Inflammatory macrophage treated with lipopolysaccharide for 1 hour (primary cell): ENCODE data around the gene SV2C.
"Not testable (repeated sequence)": the region's sequence is repeated elsewhere in the genome, so short reads cannot be mapped to it uniquely, and the experiment has no call there.

Source experiments
- DNase-seq, 2 donors: peaks; one replicate each; pipeline ENCODE4 v3.0.0-alpha.2; 2020 to 2022

SV2C gene

DNA sequence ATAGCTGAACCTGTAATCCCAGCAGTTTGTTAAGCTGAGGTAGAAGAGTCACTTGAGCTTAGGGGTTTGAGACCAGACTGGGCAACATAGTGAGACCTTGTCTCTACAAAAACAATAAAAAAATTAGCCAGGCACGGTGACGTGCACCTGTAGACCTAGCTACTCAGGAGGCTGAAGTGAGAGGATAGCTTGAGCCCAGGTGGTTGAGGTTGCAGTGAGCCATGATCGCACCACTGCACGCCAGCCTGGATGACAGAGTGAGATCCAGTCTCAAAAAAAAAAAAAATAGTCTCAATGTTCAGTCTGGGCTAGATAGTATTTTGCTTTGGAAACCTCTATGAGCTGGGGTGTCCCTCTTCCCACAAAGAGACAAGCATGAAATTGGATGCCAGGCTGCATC, 268.0 kb downstream of the SV2C start:
- no peak for DNase-seq

DNA sequence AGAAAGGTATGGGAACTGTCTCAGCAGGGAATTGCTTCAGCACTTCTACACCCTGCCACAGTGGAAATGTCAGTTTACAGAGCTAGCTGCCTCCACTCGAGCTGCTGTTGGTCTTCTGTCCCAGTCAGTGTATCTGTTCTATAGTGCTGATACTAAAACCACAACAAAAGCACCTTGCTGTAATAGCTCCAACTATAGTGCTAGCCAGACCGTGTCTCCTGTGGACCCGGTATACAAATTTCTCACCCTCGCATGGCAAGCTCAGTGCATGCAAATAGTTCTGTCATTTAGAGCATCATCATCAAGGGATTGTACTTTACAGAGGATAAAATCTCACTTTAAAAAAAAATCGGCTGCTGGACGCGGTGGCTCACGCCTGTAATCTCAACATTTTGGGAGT, 268.4 kb downstream of the SV2C start:
- no peak for DNase-seq

- no peak for DNase-seq
These were observed 273.7 kb downstream of the SV2C start for GRCh38 chr5:76356887-76357286.

DNA sequence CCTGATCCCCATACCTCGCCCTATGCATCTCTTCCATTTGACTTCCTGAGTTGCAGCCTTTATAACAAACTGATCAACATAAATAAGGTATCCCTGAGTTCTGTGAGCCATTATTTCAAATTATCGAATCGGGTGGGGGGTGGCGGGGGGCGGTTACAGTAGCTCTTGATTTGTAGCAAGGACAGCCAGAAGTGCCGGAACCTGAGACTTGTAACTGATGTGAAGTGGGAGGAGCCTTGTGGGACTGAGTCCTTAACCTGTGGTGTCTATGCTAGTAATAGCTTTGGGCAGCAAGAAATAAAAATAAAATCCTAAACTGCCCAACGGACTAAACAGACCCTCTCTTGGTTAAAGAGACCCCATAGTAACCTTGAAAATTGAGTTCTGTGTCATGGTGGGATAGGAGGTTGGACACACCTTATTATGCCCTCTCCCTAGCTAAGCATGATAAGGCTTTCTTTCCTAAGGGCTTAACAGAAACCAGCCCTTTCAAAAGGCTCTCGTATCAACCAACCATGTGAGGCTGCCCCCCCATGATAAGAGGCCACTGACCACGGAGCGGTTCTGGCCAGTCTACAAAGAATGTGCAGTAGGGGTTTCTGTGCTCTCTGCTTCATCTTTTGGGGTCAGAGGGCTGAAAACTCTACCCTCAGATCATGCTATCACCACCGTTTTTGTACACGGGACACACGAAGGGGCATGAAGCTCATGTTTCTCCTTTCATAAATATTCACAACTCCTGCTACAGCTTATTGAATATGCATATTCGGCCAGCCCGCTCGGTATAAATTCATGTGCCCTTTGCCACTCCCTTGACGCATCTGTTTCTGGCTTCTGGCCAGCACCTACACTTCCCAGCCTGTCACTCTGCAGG, 280.4 kb downstream of the SV2C start:
- peak in 1 of 2 donors; percentile 17 for DNase-seq

- DNase-seq, result no peak
These were observed 281.0 kb downstream of the SV2C start for GRCh38 chr5:76364226-76364589.

GRCh38 chr5:76365561-76365960, 282.4 kb downstream of the SV2C start:
- DNase-seq, result peak; percentile 30 to 42

- DNase-seq, result no peak
These were observed 283.4 kb downstream of the SV2C start for GRCh38 chr5:76366596-76366995.

DNA sequence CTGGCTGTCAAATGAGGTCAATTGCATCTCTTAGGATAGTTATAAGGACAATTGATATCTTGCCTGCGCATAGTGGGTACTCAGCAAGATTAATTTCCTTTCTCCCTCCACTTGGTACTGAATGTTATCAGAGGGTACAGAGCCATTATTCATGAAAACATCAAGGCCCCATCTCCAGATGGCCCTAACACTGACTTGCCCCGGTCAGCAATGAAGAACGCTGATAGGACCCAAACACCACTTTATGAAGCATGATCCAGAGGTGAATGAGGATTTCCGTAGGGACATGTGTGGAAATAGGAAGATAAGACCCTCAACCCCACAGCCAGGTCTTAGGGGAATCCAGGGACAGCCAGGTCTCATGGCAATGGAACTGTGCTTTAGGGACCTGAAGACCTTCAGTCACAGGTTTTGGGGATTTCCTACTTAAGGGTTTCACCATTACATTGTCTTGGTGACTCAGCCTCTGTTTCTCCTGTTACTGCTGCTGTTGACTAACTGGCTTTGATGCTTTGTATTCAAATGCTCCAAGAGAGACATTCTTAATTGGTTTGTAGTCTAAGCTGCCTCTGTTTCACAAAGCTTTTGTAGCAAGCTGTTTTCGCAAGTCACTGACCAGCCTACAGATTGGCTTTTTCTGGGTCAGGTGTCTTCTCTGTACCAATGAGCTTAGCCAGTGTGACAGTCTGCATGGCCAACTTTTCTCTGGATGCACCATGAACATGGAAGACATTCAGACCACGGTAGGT, 284.6 kb downstream of the SV2C start:
- peak; percentile 64 to 89 for DNase-seq

GRCh38 chr5:76368941-76369340, 285.8 kb downstream of the SV2C start:
- no peak for DNase-seq

DNA sequence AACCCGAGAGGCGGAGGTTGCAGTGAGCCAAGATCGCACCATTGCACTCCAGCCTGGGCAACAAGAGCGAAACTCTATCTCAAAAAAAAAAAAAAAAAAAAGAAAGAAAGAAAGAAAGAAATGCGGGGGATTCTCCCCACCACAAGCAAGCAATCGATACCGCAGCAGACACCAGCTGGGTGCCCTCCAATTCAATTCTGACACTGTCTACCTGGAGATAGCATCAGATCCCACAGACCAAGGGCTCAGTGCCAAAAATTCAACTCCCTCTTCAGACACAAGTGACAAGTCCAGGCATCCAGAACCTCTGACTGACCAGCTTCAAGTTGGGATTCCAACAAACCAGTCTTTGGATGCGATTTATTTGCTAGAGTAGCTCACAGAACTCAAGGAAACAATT, 286.5 kb downstream of the SV2C start:
- DNase-seq, result not testable (repeated sequence)

GRCh38 chr5:76371960-76372322, 288.8 kb downstream of the SV2C start:
- no peak for DNase-seq

- peak; percentile 45 to 65 for DNase-seq
These were observed 289.3 kb downstream of the SV2C start for GRCh38 chr5:76372323-76373054.

GRCh38 chr5:76376148-76376865, 293.1 kb downstream of the SV2C start:
- no peak for DNase-seq

GRCh38 chr5:76376866-76377230, 293.7 kb downstream of the SV2C start:
- DNase-seq, result no peak

DNA sequence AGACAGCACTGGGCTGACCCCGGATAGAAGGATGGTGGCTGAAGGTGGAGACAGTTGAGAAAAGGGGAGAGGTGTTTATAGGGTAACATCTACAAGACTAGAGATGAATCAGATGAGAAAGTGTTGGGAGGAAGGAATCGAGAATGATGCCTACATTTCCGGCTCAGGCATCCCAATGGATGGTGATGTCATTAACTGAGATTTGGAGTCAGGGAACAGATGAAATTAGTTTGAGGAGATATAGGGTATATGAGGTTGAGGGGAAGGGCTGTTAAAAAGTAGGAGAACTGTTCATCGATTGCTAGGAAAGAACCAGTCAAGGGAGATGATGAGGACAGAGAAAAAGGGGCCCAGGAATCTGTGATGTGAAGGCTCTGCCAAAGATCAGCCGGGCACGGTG, 295.2 kb downstream of the SV2C start:
- no peak for DNase-seq

DNA sequence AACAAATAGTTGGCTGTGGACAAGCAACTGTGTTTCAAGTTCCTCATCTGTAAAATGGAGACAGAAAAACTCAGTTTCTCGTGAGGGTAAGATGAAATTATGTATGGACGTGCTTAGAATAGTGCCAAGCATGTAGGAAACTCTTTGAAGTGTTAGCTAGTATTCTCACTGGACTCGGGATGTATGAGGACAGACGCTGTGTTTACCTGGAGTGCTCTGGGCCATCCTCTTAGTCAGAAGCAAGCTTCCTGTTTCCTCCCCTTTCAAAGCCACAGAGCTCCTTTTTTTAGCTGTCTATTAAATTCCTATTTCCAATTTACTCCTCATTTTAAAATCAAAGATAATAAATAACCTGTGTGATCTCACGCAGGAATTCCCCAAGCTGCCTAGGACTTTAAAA, 296.1 kb downstream of the SV2C start:
- no peak for DNase-seq

- DNase-seq, result no peak
These were observed 296.7 kb downstream of the SV2C start for GRCh38 chr5:76379855-76380254.

GRCh38 chr5:76380346-76381066, 297.3 kb downstream of the SV2C start:
- no peak for DNase-seq

GRCh38 chr5:76383126-76383832, 300.1 kb downstream of the SV2C start:
- DNase-seq, result no peak

DNA sequence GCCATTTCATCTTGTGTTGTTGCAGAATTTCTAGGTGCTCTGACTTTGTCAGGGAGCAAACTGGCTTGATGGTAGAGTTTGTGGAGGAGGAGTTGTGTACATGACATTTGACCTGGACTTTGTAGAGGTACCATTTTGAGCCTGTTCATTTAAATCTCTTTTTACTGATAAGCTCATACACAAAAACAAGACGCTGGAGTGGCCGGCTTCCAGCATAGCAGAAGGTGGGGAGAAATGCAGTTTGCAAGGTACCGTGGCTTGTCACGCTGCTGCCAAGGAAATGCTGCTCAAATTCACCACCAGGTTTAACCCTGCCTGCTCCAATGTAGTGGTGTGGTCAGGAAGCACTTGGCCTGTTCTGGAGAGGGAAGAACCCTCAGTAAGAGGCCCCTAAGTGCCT, 301.0 kb downstream of the SV2C start:
- DNase-seq, result no peak

DNA sequence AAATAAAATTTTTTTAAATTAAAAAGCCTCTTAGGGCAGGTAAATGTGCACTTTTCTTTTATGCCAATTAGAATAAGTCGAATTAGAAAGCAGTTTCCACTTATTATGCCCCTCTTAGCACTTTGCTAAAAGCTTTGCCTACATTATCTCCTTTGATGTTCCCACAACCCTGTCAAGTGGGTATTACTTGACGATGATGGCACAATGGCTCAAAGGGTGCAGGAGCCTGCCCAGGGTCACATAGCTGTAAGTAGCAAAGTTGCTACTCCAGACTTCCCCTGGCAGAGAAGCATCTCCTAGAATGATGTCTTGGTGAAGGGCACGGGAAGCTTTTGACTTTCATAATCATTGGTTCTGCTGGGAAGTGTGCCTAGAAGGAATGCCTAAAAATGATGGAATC, 301.5 kb downstream of the SV2C start:
- DNase-seq, result no peak

- DNase-seq, result no peak
These were observed 302.4 kb downstream of the SV2C start for GRCh38 chr5:76385540-76385939.
